ENCODE results near the gene LIMS4.
"Not testable (repeated sequence)": the region's sequence is repeated elsewhere in the genome, so short reads cannot be mapped to it uniquely, and the experiment has no call there.

- TF ChIP-seq CTCF (conservative IDR thresholded peaks at IDR 0.05; ENCODE audit: low read length); EZH2phosphoT487 (IDR thresholded peaks at IDR 0.05; ENCODE audit: borderline replicate concordance): not testable (repeated sequence)
These were observed 7.3 kb downstream of the LIMS4 start for GRCh38 chr2:110465312-110465711.

Measured in Loucy (cell line).